Psoas muscle (tissue), 8 donors: ENCODE measurements around the gene RANBP3L. TPM values are rescaled to one million over a fixed set of nuclear protein-coding genes. Genes with fewer than 3 reads are reported as not detected.

Experiments
- ATAC-seq, 4 donors: fragments of 200-7000 bp; cut with Tn5 transposase; one replicate each; pipeline ENCODE4 v1.9.1; 2020; ENCODE audit warnings: moderate library complexity in 3 of 4, mild to moderate bottlenecking in 2 of 4
- DNase-seq, 2 donors: peaks; one replicate each; pipeline ENCODE4 v3.0.0-alpha.2; 2020
- H3K27ac ChIP-seq: fragments of 200-600 bp; one replicate; pipeline ENCODE4 v1.8.0; 2022
- H3K27me3 ChIP-seq, 3 donors: fragments of 200-600 bp in 1 of 3; one replicate each; pipeline versions ENCODE4 v1.6.1 to v1.8.0; 2013 to 2022; ENCODE audit warnings: low read length in 2 of 3, mild to moderate bottlenecking in 2 of 3, moderate library complexity in 1 of 3; ENCODE audit not compliant: insufficient read depth in 3 of 3
- H3K36me3 ChIP-seq, 2 donors: fragments of 200-600 bp in 1 of 2; one replicate each; pipeline versions ENCODE4 v1.6.1 to v1.8.0; 2013 to 2022; ENCODE audit warnings: low read depth in 1 of 2, mild to moderate bottlenecking in 1 of 2, moderate library complexity in 1 of 2; ENCODE audit not compliant: insufficient read depth in 1 of 2
- H3K4me1 ChIP-seq: fragments of 200-600 bp; one replicate; pipeline ENCODE4 v1.8.0; 2022
- H3K4me3 ChIP-seq: fragments of 200-600 bp; one replicate; pipeline ENCODE4 v1.8.0; 2022; ENCODE audit warnings: mild to moderate bottlenecking
- H3K9me3 ChIP-seq: fragments of 200-600 bp; one replicate; pipeline ENCODE4 v1.8.0; 2022
- CTCF ChIP-seq: fragments of 200-600 bp; IDR thresholded peaks from one replicate; pipeline ENCODE4 v1.8.0; 2022; ENCODE audit warnings: antibody characterized with exemption
- WGBS, 3 donors: extraction: QIAGEN DNeasy Blood & Tissue Kit; methylation state at CpG; one replicate each; pipeline versions ENCODE4 v1.1.6 to v1.1.7; 2013; 5-methylcytosine and 5-hydroxymethylcytosine counted together
- intact Hi-C, 2 donors: fragments of 100-400 bp; cut with DNase I; formaldehyde crosslinking; loops; one replicate each; pipeline versions ENCODE4 v1.11.0 to v1.14.2; 2022
- polyA plus RNA-seq, 3 donors: library from polyadenylated mRNA; stranded (reverse); fragments of 200-250 nt; gene quantifications; one replicate each; pipeline ENCODE4 v1.2.3, GENCODE V29; 2013
- total RNA-seq, 4 donors: library from RNA; stranded (reverse); fragmentation: NEBNext Ultra II Directional in 2 of 4; extraction: Animal tissue kit (Norgen Biotek cat#: 25700) in 2 of 4; gene quantifications; one replicate each; pipeline versions ENCODE4 v1.2.1 to v1.2.4, GENCODE V29; 2021 to 2023
- donor health status: healthy with polysubstance abuse.
- donor health status: DM: no; HTN: no; CAD: no; lungs with moderate emphysema.
- donor health status: Bipolar disorder and iron deficiency.
- donor health status: healthy.
- donor health status: DM: yes; HTN: yes; CAD: no.
- donor health status: DM: no; HTN: no; CAD: no.
- donor health status: DM: no; HTN: no; CAD: no.
- donor health status: DM: yes; HTN: yes; CAD: no.

The RANBP3L gene
- total and polyA plus RNA-seq, 7 donors, result 0.04 to 0.58 (median 0.17) TPM; not detected in 2

GRCh38 chr5:36236801-36237200 is 64.9 kb downstream of the RANBP3L start:
- Histone ChIP-seq H3K4me3 (no peak overlapping the region), H3K9me3 (no peaks in the 10 kb centered on the region), H3K4me1 (peaks cover 44% of the 10 kb centered on the region), H3K36me3 (no peaks in the 10 kb centered on the region), H3K27ac (no peak overlapping the region), H3K27me3 (no peaks in the 10 kb centered on the region)
- no peak for TF ChIP-seq CTCF
- DNase-seq, result no peak
- no peak for ATAC-seq
- intact Hi-C loops, result no loop called here

GRCh38 chr5:36232533-36232932 is 69.2 kb downstream of the RANBP3L start:
- no peaks in the 10 kb centered on the region for H3K9me3 ChIP-seq
- no peaks in the 10 kb centered on the region for H3K27me3 ChIP-seq
- no peaks in the 10 kb centered on the region for H3K36me3 ChIP-seq
- intact Hi-C loops, result no loop called here
- H3K4me3 ChIP-seq, result no peak overlapping the region
- peaks cover 26% of the 10 kb centered on the region for H3K4me1 ChIP-seq
- TF ChIP-seq CTCF, result no peak
- ATAC-seq (no peak), DNase-seq (no peak)
- WGBS, 3 donors, result 86 to 94% (median 88%) methylated on average over 3 of the region's 3 CpGs
- H3K27ac ChIP-seq, result no peak overlapping the region

- 92 to 98% (median 93%) methylated on average over 1 of the region's 1 CpG for WGBS, 3 donors
- intact Hi-C loops, result no loop called here
- Histone ChIP-seq H3K9me3 (no peaks in the 10 kb centered on the region), H3K27ac (no peak overlapping the region), H3K4me3 (no peak overlapping the region), H3K27me3 (no peaks in the 10 kb centered on the region), H3K36me3 (peaks cover 0 to 15% of the 10 kb centered on the region in 2 donors), H3K4me1 (peaks cover 11% of the 10 kb centered on the region)
- ATAC-seq (no peak), DNase-seq (no peak)
- TF ChIP-seq CTCF, result no peak
Measured at GRCh38 chr5:36230151-36230790, 71.4 kb downstream of the RANBP3L start.

GRCh38 chr5:36228505-36228904 is 73.2 kb downstream of the RANBP3L start:
- peaks cover 11% of the 10 kb centered on the region for H3K4me1 ChIP-seq
- H3K9me3 ChIP-seq, result no peaks in the 10 kb centered on the region
- intact Hi-C loops, result loop anchor here in 1 of 2 donors (10.0 kb wide), 1 partner anchor 54 kb away; no protein-coding TSS in a partner anchor
- 98 to 99% (median 98%) methylated on average over 7 of the region's 7 CpGs for WGBS, 3 donors
- no peak overlapping the region for H3K27ac ChIP-seq
- H3K4me3 ChIP-seq, result no peak overlapping the region
- DNase-seq (no peak), ATAC-seq (peak in 1 of 4 donors; percentile 26)
- H3K27me3 ChIP-seq, result no peaks in the 10 kb centered on the region
- peaks cover 2 to 33% of the 10 kb centered on the region in 2 donors for H3K36me3 ChIP-seq
- TF ChIP-seq CTCF, result no peak

GRCh38 chr5:36227046-36227445 is 74.7 kb downstream of the RANBP3L start:
- intact Hi-C loops, result loop anchor here in 1 of 2 donors (10.0 kb wide), 1 partner anchor 52 kb away; no protein-coding TSS in a partner anchor
- H3K4me1 ChIP-seq, result peaks cover 11% of the 10 kb centered on the region
- no peak for TF ChIP-seq CTCF
- DNase-seq (no peak), ATAC-seq (no peak)
- H3K9me3 ChIP-seq, result no peaks in the 10 kb centered on the region
- H3K4me3 ChIP-seq, result no peak overlapping the region
- H3K36me3 ChIP-seq, result peaks cover 2 to 47% of the 10 kb centered on the region in 2 donors
- no peak overlapping the region for H3K27ac ChIP-seq
- no peaks in the 10 kb centered on the region for H3K27me3 ChIP-seq
